ENCODE data around the gene KIAA0930. TPM values are rescaled to one million over a fixed set of nuclear protein-coding genes. Genes with fewer than 3 reads are reported as not detected.
"Not testable (repeated sequence)": the region's sequence is repeated elsewhere in the genome, so short reads cannot be mapped to it uniquely, and the experiment has no call there.

KIAA0930 gene
- total RNA-seq, 1 experiment from 2014 or later, result 92.5 TPM

GRCh38 chr22:45262931-45263462 is 22.3 kb upstream of the KIAA0930 start:
- DNase-seq (ENCODE audit: low spot score), result no peak

- DNase-seq (ENCODE audit: low spot score), result no peak
Measured at GRCh38 chr22:45262195-45262930, 21.7 kb upstream of the KIAA0930 start.

GRCh38 chr22:45261407-45262088 is 20.9 kb upstream of the KIAA0930 start:
- DNase-seq (ENCODE audit: low spot score), result no peak

GRCh38 chr22:45260395-45260759 is 19.7 kb upstream of the KIAA0930 start:
- DNase-seq (ENCODE audit: low spot score), result not testable (repeated sequence)

GRCh38 chr22:45259754-45260394 is 19.2 kb upstream of the KIAA0930 start:
- DNase-seq (ENCODE audit: low spot score), result no peak

GRCh38 chr22:45257941-45258340 is 17.2 kb upstream of the KIAA0930 start:
- not testable (repeated sequence) for DNase-seq (ENCODE audit: low spot score)

- no peak for DNase-seq (ENCODE audit: low spot score)
Measured at GRCh38 chr22:45254789-45255278, 14.1 kb upstream of the KIAA0930 start.

- DNase-seq (ENCODE audit: low spot score), result no peak
Measured at GRCh38 chr22:45254388-45254787, 13.7 kb upstream of the KIAA0930 start.

- DNase-seq (ENCODE audit: low spot score), result no peak
Measured at GRCh38 chr22:45253039-45253641, 12.4 kb upstream of the KIAA0930 start.

- no peak for DNase-seq (ENCODE audit: low spot score)
Measured at GRCh38 chr22:45251825-45252224, 11.1 kb upstream of the KIAA0930 start.

- DNase-seq (ENCODE audit: low spot score), result no peak
Measured at GRCh38 chr22:45248832-45249561, 8.3 kb upstream of the KIAA0930 start.

- peak; percentile 93 for DNase-seq (ENCODE audit: low spot score)
Measured at GRCh38 chr22:45246060-45246985, 5.6 kb upstream of the KIAA0930 start.

- no peak for DNase-seq (ENCODE audit: low spot score)
Measured at GRCh38 chr22:45244916-45245315, 4.2 kb upstream of the KIAA0930 start.

- no peak for DNase-seq (ENCODE audit: low spot score)
Measured at GRCh38 chr22:45242778-45243191, 2.1 kb upstream of the KIAA0930 start.

- DNase-seq (ENCODE audit: low spot score), result no peak
Measured at GRCh38 chr22:45240104-45240809, 437 bp downstream of the KIAA0930 start.

- no peak for DNase-seq (ENCODE audit: low spot score)
Measured at GRCh38 chr22:45239681-45240051, 1.0 kb downstream of the KIAA0930 start.

- DNase-seq (ENCODE audit: low spot score), result no peak
Measured at GRCh38 chr22:45238957-45239680, 1.6 kb downstream of the KIAA0930 start.

- DNase-seq (ENCODE audit: low spot score), result no peak
Measured at GRCh38 chr22:45238076-45238956, 2.4 kb downstream of the KIAA0930 start.
